NCI-H146 treated with DMSO at 0.1 percent for 48 hours (cell line): ENCODE results near the gene PTPRD.
A peak's percentile ranks its signal among the peaks of the same experiment; 100 is the strongest.

Source experiments
- DNase-seq: peaks from one replicate; lab custom pipeline; 2025; ENCODE audit not compliant: unreplicated experiment; lab: John Stamatoyannopoulos, UW

The PTPRD gene

GRCh38 chr9:8760000-8760767 is 1852.6 kb downstream of the PTPRD start:
- DNase-seq = no peak

- DNase-seq = no peak
Observed at GRCh38 chr9:8757881-8758280, 1854.9 kb downstream of the PTPRD start.

- DNase-seq = no peak
Observed at GRCh38 chr9:8754751-8755150, 1858.1 kb downstream of the PTPRD start.

- no peak for DNase-seq
Observed at GRCh38 chr9:8751406-8751930, 1861.3 kb downstream of the PTPRD start.

GRCh38 chr9:8750639-8751051 is 1862.2 kb downstream of the PTPRD start:
- DNase-seq = no peak

- DNase-seq = no peak
Observed at GRCh38 chr9:8745347-8745746, 1867.5 kb downstream of the PTPRD start.

- DNase-seq = no peak
Observed at GRCh38 chr9:8738945-8739344, 1873.9 kb downstream of the PTPRD start.

- no peak for DNase-seq
Observed at GRCh38 chr9:8736805-8737204, 1876.0 kb downstream of the PTPRD start.

- no peak for DNase-seq
Observed at GRCh38 chr9:8734760-8735159, 1878.0 kb downstream of the PTPRD start.

- peak; percentile 96 for DNase-seq
Observed at GRCh38 chr9:8733131-8733954, 1879.5 kb downstream of the PTPRD start.

GRCh38 chr9:8732367-8733075 is 1880.3 kb downstream of the PTPRD start:
- DNase-seq = peak; percentile 69

GRCh38 chr9:8730618-8731017 is 1882.2 kb downstream of the PTPRD start:
- DNase-seq = no peak

GRCh38 chr9:8728910-8729309 is 1883.9 kb downstream of the PTPRD start:
- no peak for DNase-seq

- DNase-seq = no peak
Observed at GRCh38 chr9:8727191-8727590, 1885.6 kb downstream of the PTPRD start.

GRCh38 chr9:8726692-8727091 is 1886.1 kb downstream of the PTPRD start:
- DNase-seq = no peak

- DNase-seq = no peak
Observed at GRCh38 chr9:8725635-8726034, 1887.2 kb downstream of the PTPRD start.

- DNase-seq = no peak
Observed at GRCh38 chr9:8724284-8725018, 1888.4 kb downstream of the PTPRD start.

- DNase-seq = no peak
Observed at GRCh38 chr9:8723195-8723594, 1889.6 kb downstream of the PTPRD start.

- DNase-seq = no peak
Observed at GRCh38 chr9:8719833-8720486, 1892.8 kb downstream of the PTPRD start.

GRCh38 chr9:8718121-8718725 is 1894.6 kb downstream of the PTPRD start:
- DNase-seq = peak; percentile 30
